ENCODE data around the gene SMIM26.
"Not testable (repeated sequence)": the region's sequence is repeated elsewhere in the genome, so short reads cannot be mapped to it uniquely, and the experiment has no call there.

Gene SMIM26

GRCh38 chr20:18566892-18567738, at the start of gene SMIM26:
Gene SMIM26 (plus strand): TSS chr20:18567432. CDS start chr20:18567479, 47 bp downstream.
- DNase-seq (ENCODE audit: low spot score): peak; percentile 95

DNA sequence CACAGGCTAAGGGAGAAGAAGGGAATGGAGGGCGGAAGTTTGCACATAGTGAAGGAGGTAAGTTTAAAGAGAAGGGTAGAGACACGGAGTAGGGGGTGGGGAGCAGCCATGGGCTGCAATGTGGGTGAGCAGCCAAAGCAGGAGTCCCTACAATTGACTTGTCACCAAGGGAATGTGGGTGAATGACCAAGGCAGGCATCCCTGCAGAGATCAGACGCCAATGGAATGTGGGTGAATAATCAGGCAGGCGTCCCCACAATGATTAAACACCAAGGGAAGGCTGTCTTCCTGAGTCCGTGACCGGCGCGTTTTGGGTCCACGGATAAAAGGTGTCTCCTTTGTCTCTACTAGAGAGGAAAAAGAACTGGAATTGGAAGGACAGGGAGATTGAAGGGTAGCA, 45.2 kb upstream of the SMIM26 start:
- DNase-seq (ENCODE audit: low spot score): peak; percentile 82

DNA sequence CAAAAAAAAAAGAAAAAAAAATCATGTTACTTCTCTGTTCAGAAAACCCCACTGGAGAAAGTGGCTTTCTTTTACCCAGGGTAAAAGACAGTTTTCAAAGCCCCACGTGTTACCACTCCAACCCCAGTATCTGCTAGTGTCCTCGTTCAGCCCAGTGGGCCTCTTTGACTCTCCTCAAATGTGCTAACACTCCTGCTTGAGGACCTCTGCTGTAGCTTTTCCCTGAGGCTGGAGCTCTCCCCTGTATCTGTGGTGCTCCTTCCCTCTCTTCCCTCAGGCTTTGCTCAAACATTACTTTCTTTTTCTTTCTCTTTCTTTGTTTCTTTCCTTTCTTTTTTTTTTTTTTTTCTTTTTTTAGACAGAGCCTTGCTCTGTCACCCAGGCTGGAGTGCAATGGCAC, 44.2 kb upstream of the SMIM26 start:
- DNase-seq (ENCODE audit: low spot score): no peak

DNA sequence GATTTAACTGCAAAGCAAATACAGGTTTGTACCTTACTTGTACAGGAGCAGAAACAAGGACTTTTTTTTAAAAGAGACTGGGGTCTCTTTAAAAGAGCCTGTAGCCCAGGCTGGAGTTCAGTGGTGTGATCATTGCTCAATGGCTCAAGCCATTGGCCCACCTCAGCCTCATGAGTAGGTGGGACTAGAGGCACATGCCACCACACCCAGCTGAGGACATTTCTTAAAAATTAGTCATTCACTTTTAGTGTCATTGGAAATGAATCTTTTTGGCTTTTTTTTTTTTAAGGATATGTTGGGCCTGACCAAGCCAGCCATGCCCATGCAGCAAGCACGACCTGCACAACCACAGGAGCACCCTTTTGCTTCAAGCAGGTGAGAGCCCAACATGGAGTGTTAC, 42.6 kb upstream of the SMIM26 start:
- DNase-seq (ENCODE audit: low spot score): peak; percentile 78

DNA sequence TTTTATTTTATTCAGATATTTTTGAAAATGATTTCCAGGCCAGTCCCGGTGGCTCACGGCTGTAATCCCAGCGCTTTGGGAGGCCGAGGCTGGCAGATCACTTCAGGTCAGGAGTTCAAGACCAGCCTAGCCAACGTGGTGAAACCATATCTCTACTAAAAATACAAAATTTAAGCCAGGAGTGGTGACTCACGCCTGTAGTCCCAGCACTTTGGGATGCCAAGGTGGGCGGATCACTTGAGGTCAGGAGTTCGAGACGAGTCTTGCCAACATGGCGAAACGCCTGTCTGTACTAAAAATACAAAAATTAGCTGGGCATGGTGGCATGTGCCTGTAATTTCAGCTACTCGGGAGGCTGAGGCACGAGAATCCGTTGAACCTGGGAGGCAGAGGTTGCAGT, 40.5 kb upstream of the SMIM26 start:
- not testable (repeated sequence) for DNase-seq (ENCODE audit: low spot score)

- no peak for DNase-seq (ENCODE audit: low spot score)
These were observed 39.9 kb upstream of the SMIM26 start for GRCh38 chr20:18527339-18527738.

DNA sequence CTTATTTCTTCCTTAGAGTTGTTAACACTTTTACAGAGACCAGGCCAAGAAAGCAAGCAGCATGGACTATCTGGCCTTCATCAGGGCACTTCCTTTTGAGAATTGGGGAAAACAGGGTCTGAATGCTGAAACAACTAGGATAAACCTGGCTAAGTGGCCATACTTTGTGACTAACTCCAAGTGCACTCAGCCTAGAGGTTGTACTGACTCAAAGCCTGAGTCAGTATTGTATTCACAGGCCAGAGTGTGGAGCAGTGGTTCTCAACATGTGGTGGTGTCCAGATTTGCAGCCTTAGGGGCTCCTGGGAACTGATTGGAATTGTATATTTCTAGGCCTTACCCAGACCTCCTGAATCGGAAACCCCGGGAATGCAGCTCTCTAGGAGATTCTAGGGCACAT, 39.4 kb upstream of the SMIM26 start:
- peak; percentile 80 for DNase-seq (ENCODE audit: low spot score)

GRCh38 chr20:18529041-18529440, 38.2 kb upstream of the SMIM26 start:
- no peak for DNase-seq (ENCODE audit: low spot score)

DNA sequence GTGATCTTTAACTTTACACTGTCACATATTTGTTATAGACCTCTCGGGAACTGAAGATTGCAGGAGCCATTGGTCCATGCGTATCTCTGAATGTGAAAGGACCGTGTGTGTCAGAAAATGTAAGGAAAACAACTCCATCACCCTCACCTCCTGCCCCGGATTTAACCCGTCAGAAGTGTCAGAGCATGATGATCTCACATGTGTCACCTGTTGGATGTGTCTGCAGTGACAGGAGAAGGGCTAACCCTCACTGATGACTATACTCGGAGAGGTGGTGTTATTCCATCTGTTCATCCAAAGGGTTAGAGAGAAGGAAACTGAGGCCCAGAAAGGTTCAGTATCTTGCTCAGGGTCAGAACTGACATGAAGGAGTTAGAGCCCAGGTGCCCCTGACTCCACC, 34.6 kb upstream of the SMIM26 start:
- no peak for DNase-seq (ENCODE audit: low spot score)

DNA sequence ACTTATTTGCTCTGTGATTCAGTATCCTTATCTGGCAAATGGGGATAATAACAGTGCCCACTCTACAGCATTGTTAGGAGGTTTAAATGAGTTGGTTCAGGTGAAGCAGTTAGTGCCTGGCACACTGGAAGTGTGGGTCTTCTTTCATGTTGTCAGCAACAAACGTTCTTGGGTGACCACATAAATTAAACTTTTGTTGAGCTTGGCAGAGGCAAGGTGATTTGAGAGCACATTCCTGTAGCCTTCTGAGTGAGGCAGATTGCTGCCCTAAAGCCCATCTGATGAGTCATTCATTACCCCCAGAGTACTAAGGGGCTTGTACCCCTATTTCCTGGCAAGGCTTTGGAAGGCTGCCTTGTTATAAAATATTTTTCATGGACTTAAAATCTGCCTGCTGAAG, 33.7 kb upstream of the SMIM26 start:
- peak; percentile 35 for DNase-seq (ENCODE audit: low spot score)

DNA sequence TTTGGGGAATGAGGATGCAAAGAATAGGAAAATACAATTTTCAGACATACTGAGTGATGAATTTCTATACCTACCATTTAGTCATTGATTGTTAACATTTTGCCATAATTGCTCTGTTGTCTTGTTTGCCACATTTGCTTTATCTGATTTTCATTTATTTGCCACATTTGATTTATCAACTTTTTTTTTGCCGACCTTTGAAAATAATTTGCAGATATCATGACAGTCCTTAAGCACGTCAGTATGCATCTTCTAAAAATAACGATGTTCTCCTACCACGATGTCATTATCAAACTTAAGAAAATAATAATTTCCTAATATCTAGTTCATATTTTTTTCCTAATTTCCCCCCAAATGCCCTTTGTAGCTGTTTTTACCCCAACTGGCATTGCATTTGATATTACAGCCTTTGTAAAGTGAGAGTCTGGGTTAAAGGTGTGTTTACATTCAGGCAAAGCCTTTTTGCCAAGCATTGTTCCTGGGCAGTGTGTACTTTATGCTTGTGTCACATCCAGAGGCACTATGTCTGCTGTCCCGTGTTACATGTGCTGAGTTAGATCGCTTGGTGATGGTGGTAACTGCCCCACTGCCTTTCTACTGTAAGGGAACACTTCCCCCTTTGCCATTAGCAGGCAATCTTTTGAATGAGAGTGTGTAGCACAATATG, 33.1 kb upstream of the SMIM26 start:
- no peak for DNase-seq (ENCODE audit: low spot score)

DNA sequence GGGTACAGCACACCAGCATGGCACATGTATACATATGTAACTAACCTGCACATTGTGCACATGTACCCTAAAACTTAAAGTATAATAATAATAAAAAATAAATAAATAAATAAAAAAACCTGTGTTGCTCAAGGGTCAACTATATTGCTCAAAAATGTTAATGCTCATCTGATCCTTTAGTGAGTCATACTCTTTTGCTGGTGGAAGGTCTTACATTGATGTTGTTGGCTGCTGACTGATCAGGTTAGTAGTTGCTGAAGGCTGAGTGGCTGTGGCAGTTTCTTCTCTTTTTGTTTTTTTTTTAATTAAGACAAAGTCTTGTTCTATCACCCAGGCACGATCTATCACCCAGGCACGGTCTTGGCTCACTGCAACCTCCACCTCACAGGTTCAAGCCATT, 29.6 kb upstream of the SMIM26 start:
- peak; percentile 46 for DNase-seq (ENCODE audit: low spot score)

- peak; percentile 92 for DNase-seq (ENCODE audit: low spot score)
These were observed 25.5 kb upstream of the SMIM26 start for GRCh38 chr20:18541741-18542140.

GRCh38 chr20:18543216-18543615, 24.0 kb upstream of the SMIM26 start:
- no peak for DNase-seq (ENCODE audit: low spot score)

- no peak for DNase-seq (ENCODE audit: low spot score)
These were observed 23.3 kb upstream of the SMIM26 start for GRCh38 chr20:18543932-18544331.

DNA sequence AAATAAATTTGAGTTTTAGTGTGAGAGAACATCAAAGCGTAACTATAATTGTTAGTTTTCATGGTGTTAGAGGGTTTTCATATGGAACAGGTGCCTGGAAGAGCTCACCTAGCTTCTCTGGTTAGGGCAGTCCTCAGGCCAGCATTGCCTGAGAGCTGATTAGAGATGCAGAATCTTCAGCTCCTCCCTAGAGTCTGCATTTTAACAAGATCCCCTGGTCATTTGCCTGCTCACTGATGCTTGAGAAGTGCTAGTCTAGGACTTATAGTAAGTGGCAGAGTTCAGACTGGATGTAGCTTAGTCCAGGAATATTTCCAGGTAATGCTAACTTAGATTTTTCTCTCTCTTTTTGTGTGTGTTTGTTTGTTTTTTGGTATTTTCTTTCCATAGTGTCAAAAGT, 21.7 kb upstream of the SMIM26 start:
- no peak for DNase-seq (ENCODE audit: low spot score)

DNA sequence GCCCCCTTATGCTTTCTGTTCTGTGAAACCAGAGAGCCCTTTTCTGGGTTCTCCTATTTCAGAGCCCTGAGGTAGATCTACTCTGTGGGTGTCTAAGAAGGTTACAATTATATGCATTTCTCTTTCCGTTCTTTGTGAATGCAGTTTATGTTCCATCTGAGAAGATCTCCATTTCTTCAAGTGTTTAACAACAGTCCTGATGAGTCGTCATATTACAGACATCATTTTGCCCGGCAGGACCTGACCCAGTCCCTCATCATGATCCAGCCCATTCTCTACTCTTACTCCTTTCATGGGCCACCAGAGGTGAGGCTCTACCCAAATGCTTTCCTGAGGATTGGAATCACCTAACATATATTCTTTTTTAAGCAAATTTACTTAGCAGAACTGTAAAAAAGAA, 18.8 kb upstream of the SMIM26 start:
- DNase-seq (ENCODE audit: low spot score): no peak

- no peak for DNase-seq (ENCODE audit: low spot score)
These were observed 13.5 kb upstream of the SMIM26 start for GRCh38 chr20:18553746-18554145.

DNA sequence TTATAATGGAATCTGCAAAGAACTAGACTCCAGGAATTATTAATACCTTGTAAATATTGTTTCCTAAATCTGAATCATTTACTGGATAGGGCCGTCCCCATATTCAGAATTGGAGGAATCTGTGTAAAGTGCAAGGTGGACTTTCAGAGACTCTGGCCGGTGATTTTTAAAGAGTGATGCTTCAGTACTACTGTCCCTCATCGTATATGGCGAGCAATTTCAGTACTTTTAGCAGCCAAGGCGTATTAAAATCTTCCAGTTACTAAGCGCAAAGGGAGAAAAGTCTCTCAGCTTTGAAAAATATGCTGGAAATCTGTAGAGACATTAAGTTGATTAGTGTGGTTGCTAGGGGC, 483 bp downstream of the SMIM26 start:
- DNase-seq (ENCODE audit: low spot score): no peak

GRCh38 chr20:18571009-18571408, 3.8 kb downstream of the SMIM26 start:
- DNase-seq (ENCODE audit: low spot score): no peak

- DNase-seq (ENCODE audit: low spot score): no peak
These were observed 4.3 kb downstream of the SMIM26 start for GRCh38 chr20:18571578-18571977.

DNA sequence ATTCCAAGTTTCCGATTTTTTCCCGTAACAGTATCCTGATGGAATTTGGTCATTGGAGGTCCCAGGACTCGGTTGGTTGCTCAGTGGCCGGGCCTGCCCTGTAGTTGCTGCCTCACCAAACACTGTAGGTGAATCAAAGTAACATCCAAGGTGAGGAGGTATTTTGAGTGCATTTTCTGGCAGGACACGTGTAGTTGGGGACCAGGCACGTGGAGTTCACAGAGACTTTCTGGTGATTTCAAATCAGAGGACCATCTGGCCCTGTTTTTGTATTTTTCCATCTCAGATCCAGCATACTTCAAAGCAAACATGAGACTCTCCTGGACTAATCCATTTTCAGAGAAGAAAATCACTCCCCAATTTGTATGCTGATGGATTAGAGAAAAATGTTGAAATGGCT, 10.7 kb downstream of the SMIM26 start:
- no peak for DNase-seq (ENCODE audit: low spot score)

DNA sequence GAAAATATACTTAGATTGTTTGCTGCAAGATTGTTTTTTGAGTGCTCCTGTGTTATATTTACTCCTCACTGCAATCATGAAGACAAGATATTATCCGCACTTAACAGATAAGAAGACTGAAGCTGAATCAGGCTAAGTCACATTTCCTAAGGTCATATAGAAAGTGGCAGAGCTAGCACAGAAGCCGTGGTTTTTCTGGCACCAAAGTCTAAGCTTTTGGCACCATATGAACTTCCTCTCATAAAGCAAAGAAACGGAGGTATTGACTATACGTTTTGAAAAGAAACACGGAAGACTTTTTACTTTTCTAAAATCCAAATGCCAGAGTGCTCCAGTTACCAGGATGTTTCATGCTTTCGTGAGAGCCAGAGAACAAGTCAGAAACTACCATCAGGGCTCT, 11.3 kb downstream of the SMIM26 start:
- DNase-seq (ENCODE audit: low spot score): no peak

DNA sequence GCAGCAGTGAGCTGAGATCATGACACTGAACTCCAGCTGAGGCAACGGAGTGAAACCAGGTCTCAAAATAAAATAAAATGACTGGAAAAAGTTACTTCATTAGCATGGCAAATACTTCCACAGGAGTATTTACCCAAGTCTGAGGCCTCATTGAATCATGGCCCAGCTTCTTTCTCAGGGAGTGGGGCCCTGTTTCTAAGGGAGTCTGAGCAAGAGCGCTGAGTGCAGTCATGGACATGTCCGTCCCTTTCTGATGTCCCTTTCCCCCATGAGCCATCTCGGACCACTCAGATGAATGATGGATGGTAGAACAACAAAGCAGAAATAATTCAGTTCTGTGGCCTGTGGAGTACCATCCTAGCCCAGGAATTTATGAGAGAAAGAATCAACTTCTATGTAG, 12.8 kb downstream of the SMIM26 start:
- no peak for DNase-seq (ENCODE audit: low spot score)
